Osteoblast (primary cell): ENCODE measurements around the gene MRPL21. TPM values are rescaled to one million over a fixed set of nuclear protein-coding genes. Genes with fewer than 3 reads are reported as not detected.

Experiments used
- DNase-seq: peaks from one replicate; pipeline ENCODE4 v3.0.0; 2011; ENCODE audit warnings: low spot score, mixed read lengths; ENCODE audit not compliant: insufficient read length; ENCODE audit errors: missing footprints
- H2AFZ ChIP-seq: 2 replicates; pipeline ENCODE4 v1.6.0; 2011; ENCODE audit warnings: mild to moderate bottlenecking, low read length
- H3K27ac ChIP-seq: 2 replicates; pipeline ENCODE4 v1.5.1; 2011; ENCODE audit warnings: mild to moderate bottlenecking, low read depth, low read length, moderate library complexity
- H3K27me3 ChIP-seq: 2 replicates; pipeline ENCODE4 v1.6.0; 2012; ENCODE audit warnings: mild to moderate bottlenecking, control low read depth, inconsistent platforms, low read length, moderate library complexity; ENCODE audit not compliant: insufficient read depth
- H3K36me3 ChIP-seq: 2 replicates; pipeline ENCODE4 v1.5.1; 2011; ENCODE audit warnings: mild to moderate bottlenecking, low read length, control low read depth, moderate library complexity; ENCODE audit not compliant: insufficient read depth
- H3K4me1 ChIP-seq: 2 replicates; pipeline ENCODE4 v1.5.1; 2011; ENCODE audit warnings: mild to moderate bottlenecking, low read length, control low read depth, moderate library complexity; ENCODE audit not compliant: insufficient read depth
- H3K4me2 ChIP-seq: 2 replicates; pipeline ENCODE4 v1.6.0; 2011; ENCODE audit warnings: mild to moderate bottlenecking, low read length; ENCODE audit not compliant: insufficient read depth
- H3K4me3 ChIP-seq: fragments of 200-600 bp; sonication (generic); 3 replicates; pipeline ENCODE4 v1.5.1; 2012; ENCODE audit warnings: mild to moderate bottlenecking, low read length, inconsistent platforms; ENCODE audit not compliant: insufficient read depth
- H3K79me2 ChIP-seq: 2 replicates; pipeline ENCODE4 v1.6.0; 2012; ENCODE audit warnings: mild to moderate bottlenecking, low read length, control low read depth, inconsistent platforms; ENCODE audit not compliant: insufficient read depth
- H3K9me3 ChIP-seq: 2 replicates; pipeline ENCODE4 v1.5.1; 2011; ENCODE audit warnings: low read depth, low read length, control low read depth
- H4K20me1 ChIP-seq: 2 replicates; pipeline ENCODE4 v1.6.0; 2012; ENCODE audit warnings: mild to moderate bottlenecking, low read length, control low read depth; ENCODE audit not compliant: insufficient read depth
- total RNA-seq: library from RNA; depleted of rRNA; stranded (reverse); fragments of >200 nt; gene quantifications from 2 replicates; pipeline ENCODE4 v1.2.3, GENCODE V29; 2012
- TF ChIP-seq, protein P1 (sequence below): IDR thresholded peaks from 2 replicates; pipeline ENCODE4 v1.5.1; 2011; ENCODE audit warnings: mild to moderate bottlenecking, low read depth, low read length, moderate library complexity; ENCODE audit errors: extremely low read depth

Gene MRPL21
- total RNA-seq, 1 donor, result 51.0 TPM

DNA sequence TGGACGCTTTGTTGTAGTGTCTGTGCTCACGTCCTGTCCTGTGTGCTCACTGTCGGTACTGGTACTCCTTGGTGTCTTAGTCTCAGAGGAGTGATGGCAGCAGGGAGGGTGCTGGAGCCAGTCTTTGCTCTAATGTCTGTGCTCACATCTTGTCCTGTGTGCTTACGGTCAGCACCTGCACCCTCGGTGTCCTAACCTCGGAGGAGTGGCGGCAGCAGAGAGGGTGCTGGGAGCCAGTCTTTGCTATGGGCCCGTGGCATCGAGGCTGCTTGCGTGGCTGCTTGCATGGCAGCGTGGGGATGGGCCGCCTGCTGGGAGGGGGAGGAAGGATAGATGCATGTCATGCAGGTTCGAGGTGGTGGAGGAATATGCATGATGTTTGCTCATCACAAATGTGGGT lies 12.8 kb upstream of the MRPL21 start:
- Histone ChIP-seq H3K79me2 (no peaks in the 10 kb centered on the region), H3K4me1 (no peaks in the 10 kb centered on the region), H3K4me2 (no peak overlapping the region), H2AFZ (no peak overlapping the region), H3K36me3 (peaks cover 51% of the 10 kb centered on the region), H3K4me3 (no peak overlapping the region), H3K27me3 (no peaks in the 10 kb centered on the region), H3K9me3 (no peaks in the 10 kb centered on the region), H3K27ac (no peak overlapping the region), H4K20me1 (peaks cover 3% of the 10 kb centered on the region)
- no peak for DNase-seq
- TF ChIP-seq, protein P1, sequence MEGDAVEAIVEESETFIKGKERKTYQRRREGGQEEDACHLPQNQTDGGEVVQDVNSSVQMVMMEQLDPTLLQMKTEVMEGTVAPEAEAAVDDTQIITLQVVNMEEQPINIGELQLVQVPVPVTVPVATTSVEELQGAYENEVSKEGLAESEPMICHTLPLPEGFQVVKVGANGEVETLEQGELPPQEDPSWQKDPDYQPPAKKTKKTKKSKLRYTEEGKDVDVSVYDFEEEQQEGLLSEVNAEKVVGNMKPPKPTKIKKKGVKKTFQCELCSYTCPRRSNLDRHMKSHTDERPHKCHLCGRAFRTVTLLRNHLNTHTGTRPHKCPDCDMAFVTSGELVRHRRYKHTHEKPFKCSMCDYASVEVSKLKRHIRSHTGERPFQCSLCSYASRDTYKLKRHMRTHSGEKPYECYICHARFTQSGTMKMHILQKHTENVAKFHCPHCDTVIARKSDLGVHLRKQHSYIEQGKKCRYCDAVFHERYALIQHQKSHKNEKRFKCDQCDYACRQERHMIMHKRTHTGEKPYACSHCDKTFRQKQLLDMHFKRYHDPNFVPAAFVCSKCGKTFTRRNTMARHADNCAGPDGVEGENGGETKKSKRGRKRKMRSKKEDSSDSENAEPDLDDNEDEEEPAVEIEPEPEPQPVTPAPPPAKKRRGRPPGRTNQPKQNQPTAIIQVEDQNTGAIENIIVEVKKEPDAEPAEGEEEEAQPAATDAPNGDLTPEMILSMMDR, result no peak

DNA sequence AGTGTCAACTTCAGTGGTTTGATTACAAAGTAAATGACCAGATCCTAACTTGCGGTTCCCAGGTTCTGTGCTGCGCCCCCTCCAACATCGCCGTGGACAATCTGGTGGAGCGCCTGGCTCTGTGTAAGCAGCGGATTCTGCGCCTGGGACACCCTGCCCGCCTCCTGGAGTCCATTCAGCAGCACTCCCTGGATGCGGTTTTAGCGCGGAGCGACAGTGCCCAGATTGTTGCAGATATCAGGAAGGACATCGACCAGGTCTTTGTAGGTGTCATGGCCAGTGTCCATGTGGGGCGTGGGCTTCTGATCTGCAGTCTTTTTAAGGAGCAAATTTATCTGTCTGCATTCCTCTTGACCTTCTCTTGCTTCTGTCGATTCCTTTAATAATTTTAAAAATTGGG lies 11.1 kb upstream of the MRPL21 start:
- H3K27me3 ChIP-seq, result no peaks in the 10 kb centered on the region
- TF ChIP-seq, protein P1, result no peak
- H3K36me3 ChIP-seq, result peaks cover 52% of the 10 kb centered on the region
- no peak overlapping the region for H3K4me3 ChIP-seq
- H3K9me3 ChIP-seq, result no peaks in the 10 kb centered on the region
- no peak overlapping the region for H3K4me2 ChIP-seq
- peak; percentile 65 for DNase-seq
- no peak overlapping the region for H3K27ac ChIP-seq
- peaks cover 3% of the 10 kb centered on the region for H4K20me1 ChIP-seq
- no peaks in the 10 kb centered on the region for H3K79me2 ChIP-seq
- H2AFZ ChIP-seq, result no peak overlapping the region
- no peaks in the 10 kb centered on the region for H3K4me1 ChIP-seq

DNA sequence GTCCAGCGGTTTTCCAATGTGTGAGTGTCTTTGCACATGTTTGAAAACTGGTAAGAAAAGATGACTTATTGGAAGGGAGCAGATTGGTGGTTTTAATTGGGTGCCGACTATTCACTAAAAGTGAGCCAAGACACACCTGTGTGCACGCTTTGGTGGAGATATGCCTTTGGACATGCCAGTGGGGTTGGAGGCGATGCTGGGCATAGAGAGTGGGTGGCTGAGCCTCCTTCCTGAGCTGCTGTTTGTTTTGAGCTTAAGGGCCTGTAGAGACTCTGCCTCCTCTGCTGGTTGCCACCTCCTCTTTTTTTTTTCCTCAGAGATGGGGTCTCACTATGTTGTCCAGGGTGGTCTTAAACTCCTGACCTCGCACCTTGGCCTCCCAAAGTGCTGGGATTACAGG lies 9.6 kb upstream of the MRPL21 start:
- Histone ChIP-seq H3K4me2 (no peak overlapping the region), H3K27me3 (no peaks in the 10 kb centered on the region), H3K36me3 (peaks cover 53% of the 10 kb centered on the region), H3K4me1 (no peaks in the 10 kb centered on the region), H3K4me3 (no peak overlapping the region), H4K20me1 (peaks cover 3% of the 10 kb centered on the region), H2AFZ (no peak overlapping the region), H3K27ac (no peak overlapping the region), H3K79me2 (no peaks in the 10 kb centered on the region), H3K9me3 (no peaks in the 10 kb centered on the region)
- DNase-seq, result no peak
- TF ChIP-seq, protein P1, result no peak

- TF ChIP-seq, protein P1, result no peak
Measured at GRCh38 chr11:68912254-68912653, 8.6 kb upstream of the MRPL21 start.

More at GRCh38 chr11:68912254-68912653, 8.6 kb upstream of the MRPL21 start:
- Histone ChIP-seq H3K9me3 (no peaks in the 10 kb centered on the region), H2AFZ (no peak overlapping the region), H3K27me3 (no peaks in the 10 kb centered on the region), H3K79me2 (peaks cover 3% of the 10 kb centered on the region), H4K20me1 (peaks cover 3% of the 10 kb centered on the region), H3K27ac (no peak overlapping the region), H3K4me1 (no peaks in the 10 kb centered on the region), H3K4me3 (no peak overlapping the region), H3K4me2 (no peak overlapping the region), H3K36me3 (peaks cover 50% of the 10 kb centered on the region)
- DNase-seq, result peak; percentile 83
